Measurements from ENCODE around the gene CT45A5.
"Not testable (repeated sequence)": the region's sequence is repeated elsewhere in the genome, so short reads cannot be mapped to it uniquely, and the experiment has no call there.

Gene CT45A5

GRCh38 chrX:135785403-135785802, at the start of gene CT45A5:
TSS of gene CT45A5 (minus strand) at chrX:135785503. CDS start at chrX:135781729, 3,774 bp downstream.
- not testable (repeated sequence) for DNase-seq

GRCh38 chrX:135819912-135820311, 34.6 kb upstream of the CT45A5 start, which contains the start of gene CT45A2:
TSS of gene CT45A2 (minus strand) at chrX:135820012. CDS start at chrX:135816265, 3,747 bp downstream.
- DNase-seq, result not testable (repeated sequence)

- DNase-seq, result not testable (repeated sequence)
These were observed 17.4 kb upstream of the CT45A5 start, which contains the start of gene CT45A6 for GRCh38 chrX:135802687-135803086. TSS of gene CT45A6 (minus strand) at chrX:135802787. CDS start at chrX:135798993, 3,794 bp downstream.

- DNase-seq, result not testable (repeated sequence)
These were observed 17.2 kb downstream of the CT45A5 start, which contains the start of gene CT45A3 for GRCh38 chrX:135768091-135768490. TSS of gene CT45A3 (minus strand) at chrX:135768191. CDS start at chrX:135764444, 3,747 bp downstream.

- not testable (repeated sequence) for DNase-seq
These were observed 40.6 kb downstream of the CT45A5 start for GRCh38 chrX:135744739-135745138.

- DNase-seq, result no peak
These were observed 44.0 kb downstream of the CT45A5 start for GRCh38 chrX:135741192-135741715.

GRCh38 chrX:135740681-135741149, 44.6 kb downstream of the CT45A5 start:
- no peak for DNase-seq

- DNase-seq, result no peak
These were observed 47.8 kb downstream of the CT45A5 start for GRCh38 chrX:135737366-135738071.

GRCh38 chrX:135734666-135735065, 50.6 kb downstream of the CT45A5 start:
- DNase-seq, result not testable (repeated sequence)

Data from SW 1271 (cell line).